NCI-H1092 (cell line): ENCODE measurements around the gene RNF138.
"Not testable (repeated sequence)": the region's sequence is repeated elsewhere in the genome, so short reads cannot be mapped to it uniquely, and the experiment has no call there.

ENCODE experiments used
- DNase-seq: peaks from one replicate; lab custom pipeline; 2025; lab: John Stamatoyannopoulos, UW

The RNF138 gene

GRCh38 chr18:32095192-32095899 lies 3.7 kb downstream of the RNF138 start:
- DNase-seq: no peak

GRCh38 chr18:32095900-32096229 lies 4.2 kb downstream of the RNF138 start:
- no peak for DNase-seq

GRCh38 chr18:32096946-32097345 lies 5.3 kb downstream of the RNF138 start:
- DNase-seq: no peak

GRCh38 chr18:32104516-32104915 lies 12.8 kb downstream of the RNF138 start:
- no peak for DNase-seq

GRCh38 chr18:32110005-32110404 lies 18.3 kb downstream of the RNF138 start:
- DNase-seq: no peak

- DNase-seq: no peak
Observed at GRCh38 chr18:32111706-32112105, 20.0 kb downstream of the RNF138 start.

- no peak for DNase-seq
Observed at GRCh38 chr18:32112826-32113225, 21.2 kb downstream of the RNF138 start.

GRCh38 chr18:32114293-32114942 lies 22.7 kb downstream of the RNF138 start:
- DNase-seq: no peak

GRCh38 chr18:32122039-32122438 lies 30.4 kb downstream of the RNF138 start:
- no peak for DNase-seq

GRCh38 chr18:32126538-32126937 lies 34.9 kb downstream of the RNF138 start:
- no peak for DNase-seq

- DNase-seq: no peak
Observed at GRCh38 chr18:32135625-32136024, 44.0 kb downstream of the RNF138 start.

- no peak for DNase-seq
Observed at GRCh38 chr18:32138332-32138982, 46.8 kb downstream of the RNF138 start.

- DNase-seq: peak; percentile 67
Observed at GRCh38 chr18:32139835-32140283, 48.2 kb downstream of the RNF138 start.

- no peak for DNase-seq
Observed at GRCh38 chr18:32148185-32148870, 56.7 kb downstream of the RNF138 start.

GRCh38 chr18:32152705-32153448 lies 61.2 kb downstream of the RNF138 start:
- DNase-seq: no peak

- DNase-seq: no peak
Observed at GRCh38 chr18:32156855-32157254, 65.2 kb downstream of the RNF138 start.

GRCh38 chr18:32157580-32157979 lies 65.9 kb downstream of the RNF138 start:
- DNase-seq: no peak

- DNase-seq: peak; percentile 96
Observed at GRCh38 chr18:32158108-32158624, 66.5 kb downstream of the RNF138 start.

GRCh38 chr18:32158631-32159030 lies 67.0 kb downstream of the RNF138 start:
- DNase-seq: not testable (repeated sequence)

GRCh38 chr18:32160547-32160946 lies 68.9 kb downstream of the RNF138 start:
- DNase-seq: no peak

- DNase-seq: no peak
Observed at GRCh38 chr18:32167980-32168730, 76.5 kb downstream of the RNF138 start.
